Adrenal gland (tissue), 5 donors: ENCODE data around the gene NAALAD2.

Experiments used
- CTCF ChIP-seq, 6 experiments: fragments of 450-650 bp in 4 of 6; fragments of 200-600 bp in 2 of 6; sonication (generic) in 1 of 6; IDR thresholded peaks; 1 replicate in 5 of 6; 2 replicates in 1 of 6; pipeline versions ENCODE4 v1.5.1 to v1.8.0; 2016 to 2021; ENCODE audit warnings: antibody characterized with exemption in 6 of 6, mild to moderate bottlenecking in 2 of 6, moderate library complexity in 1 of 6
- POLR2A ChIP-seq, 2 donors: fragments of 450-650 bp; IDR thresholded peaks; one replicate each; pipeline ENCODE4 v1.6.1; 2017; ENCODE audit warnings: antibody characterized with exemption in 2 of 2, mild to moderate bottlenecking in 2 of 2, moderate library complexity in 1 of 2
- donor health status: DM: no; HTN: no; CAD: no.

- TF ChIP-seq CTCF (IDR thresholded peaks at IDR 0.05), result no peak
- no peak for TF ChIP-seq POLR2A (IDR thresholded peaks at IDR 0.05)
These were observed 84.1 kb downstream of the NAALAD2 start for GRCh38 chr11:90218606-90219005.
